Adrenal gland (tissue), 5 donors: ENCODE results near the gene MSMP.

Source experiments
- CTCF ChIP-seq, 6 experiments: fragments of 450-650 bp in 4 of 6; fragments of 200-600 bp in 2 of 6; sonication (generic) in 1 of 6; IDR thresholded peaks; 1 replicate in 5 of 6; 2 replicates in 1 of 6; pipeline versions ENCODE4 v1.5.1 to v1.8.0; 2016 to 2021; ENCODE audit warnings: antibody characterized with exemption in 6 of 6, mild to moderate bottlenecking in 2 of 6, moderate library complexity in 1 of 6
- POLR2A ChIP-seq, 2 donors: fragments of 450-650 bp; IDR thresholded peaks; one replicate each; pipeline ENCODE4 v1.6.1; 2017; ENCODE audit warnings: antibody characterized with exemption in 2 of 2, mild to moderate bottlenecking in 2 of 2, moderate library complexity in 1 of 2
- donor health status: DM: no; HTN: no; CAD: no.

GRCh38 chr9:35728041-35728971, 25.8 kb downstream of the MSMP start:
- TF ChIP-seq CTCF (IDR thresholded peaks at IDR 0.05), result no peak
- TF ChIP-seq POLR2A (IDR thresholded peaks at IDR 0.05), result peak; percentile 16 to 88
